HepG2 (cell line): ENCODE results near the gene EEFSEC. TPM values are rescaled to one million over a fixed set of nuclear protein-coding genes. Genes with fewer than 3 reads are reported as not detected.

Experiments
- ARNTL ChIP-seq: sonication (generic); formaldehyde crosslinking; IDR thresholded peaks from 2 replicates; pipeline ENCODE4 v1.4.0; 2020; ENCODE audit warnings: mild to moderate bottlenecking, missing genetic modification reagents
- CC2D1A ChIP-seq: sonication (generic); formaldehyde crosslinking; IDR thresholded peaks from 2 replicates; pipeline ENCODE4 v1.8.1; 2023; ENCODE audit warnings: mild to moderate bottlenecking, missing genetic modification reagents
- GPN1 ChIP-seq: sonication (generic); formaldehyde crosslinking; IDR thresholded peaks from 2 replicates; pipeline ENCODE4 v1.5.1; 2020; ENCODE audit warnings: missing genetic modification reagents, borderline replicate concordance
- NFATC3 ChIP-seq: sonication (generic); formaldehyde crosslinking; IDR thresholded peaks from 2 replicates; pipeline ENCODE4 v1.5.1; 2020; ENCODE audit warnings: mild to moderate bottlenecking, missing genetic modification reagents
- SOX5 ChIP-seq: IDR thresholded peaks from 2 replicates; pipeline ENCODE4 v1.6.1; 2016; ENCODE audit warnings: borderline replicate concordance
- ZBTB38 ChIP-seq: sonication (generic); formaldehyde crosslinking; IDR thresholded peaks from 2 replicates; pipeline ENCODE4 v1.5.1; 2020; ENCODE audit warnings: mild to moderate bottlenecking, missing genetic modification reagents
- ZNF207 ChIP-seq: fragments of 450-650 bp; IDR thresholded peaks from 2 replicates; pipeline ENCODE4 v1.6.1; 2016; ENCODE audit warnings: antibody characterized with exemption, borderline replicate concordance
- ZNF256 ChIP-seq: sonication (generic); formaldehyde crosslinking; conservative IDR thresholded peaks from 2 replicates; pipeline ENCODE4 v1.4.0; 2020; ENCODE audit warnings: missing genetic modification reagents
- ZNF530 ChIP-seq: sonication (generic); formaldehyde crosslinking; IDR thresholded peaks from 2 replicates; pipeline ENCODE4 v1.5.0; 2020; ENCODE audit warnings: low read depth, mild to moderate bottlenecking, missing genetic modification reagents
- ZNF670 ChIP-seq: sonication (generic); formaldehyde crosslinking; IDR thresholded peaks from 2 replicates; pipeline ENCODE4 v1.8.0; 2022; ENCODE audit warnings: mild to moderate bottlenecking, missing genetic modification reagents, borderline replicate concordance
- polyA plus RNA-seq, 8 experiments: library from polyadenylated mRNA; depleted of rRNA in 3 of 8; stranded (reverse) in 7 of 8; unstranded in 1 of 8; fragments of >200 nt; fragmentation: Illumina TruSeq in 4 of 8; extraction: Trizol in 4 of 8; gene quantifications; 2 replicates each; pipeline versions ENCODE4 v1.2.1 to v1.2.3, GENCODE V29; 2011 to 2016; ENCODE audit warnings: low read depth in 4 of 8, missing spikeins in 1 of 8, mixed read lengths in 1 of 8; ENCODE audit not compliant: insufficient read depth in 1 of 8
- total RNA-seq, 5 experiments: library from RNA; depleted of rRNA; stranded (reverse); fragments of >200 nt; fragmentation: Illumina TruSeq; extraction: Trizol; gene quantifications; 2 replicates each; pipeline ENCODE4 v1.2.3, GENCODE V29; 2016; ENCODE audit warnings: low read depth in 1 of 5
- TF ChIP-seq, protein P1 (sequence below): sonication (generic); formaldehyde crosslinking; IDR thresholded peaks from 2 replicates; pipeline ENCODE4 v1.4.0; 2020; ENCODE audit warnings: missing genetic modification reagents
- TF ChIP-seq, protein P2 (sequence below): IDR thresholded peaks from 2 replicates; pipeline ENCODE4 v1.6.1; 2016; ENCODE audit warnings: low read depth
- TF ChIP-seq, protein P3 (sequence below): sonication (generic); formaldehyde crosslinking; IDR thresholded peaks from 2 replicates; pipeline ENCODE4 v1.9.0; 2021; ENCODE audit warnings: missing genetic modification reagents, borderline replicate concordance
- TF ChIP-seq, protein P4 (sequence below): sonication (generic); formaldehyde crosslinking; IDR thresholded peaks from 2 replicates; pipeline ENCODE4 v1.8.1; 2023; ENCODE audit warnings: mild to moderate bottlenecking, missing genetic modification reagents
- TF ChIP-seq, protein P5 (sequence below): sonication (generic); formaldehyde crosslinking; IDR thresholded peaks from 2 replicates; pipeline ENCODE4 v1.5.1; 2020; ENCODE audit warnings: missing genetic modification reagents, mild to moderate bottlenecking, borderline replicate concordance

Gene EEFSEC
- total and polyA plus RNA-seq, 2 of the 13 experiments (the other 11 are each of a cell fraction or from before 2014, with no cell fraction given), result 6.4 to 24.2 TPM

DNA sequence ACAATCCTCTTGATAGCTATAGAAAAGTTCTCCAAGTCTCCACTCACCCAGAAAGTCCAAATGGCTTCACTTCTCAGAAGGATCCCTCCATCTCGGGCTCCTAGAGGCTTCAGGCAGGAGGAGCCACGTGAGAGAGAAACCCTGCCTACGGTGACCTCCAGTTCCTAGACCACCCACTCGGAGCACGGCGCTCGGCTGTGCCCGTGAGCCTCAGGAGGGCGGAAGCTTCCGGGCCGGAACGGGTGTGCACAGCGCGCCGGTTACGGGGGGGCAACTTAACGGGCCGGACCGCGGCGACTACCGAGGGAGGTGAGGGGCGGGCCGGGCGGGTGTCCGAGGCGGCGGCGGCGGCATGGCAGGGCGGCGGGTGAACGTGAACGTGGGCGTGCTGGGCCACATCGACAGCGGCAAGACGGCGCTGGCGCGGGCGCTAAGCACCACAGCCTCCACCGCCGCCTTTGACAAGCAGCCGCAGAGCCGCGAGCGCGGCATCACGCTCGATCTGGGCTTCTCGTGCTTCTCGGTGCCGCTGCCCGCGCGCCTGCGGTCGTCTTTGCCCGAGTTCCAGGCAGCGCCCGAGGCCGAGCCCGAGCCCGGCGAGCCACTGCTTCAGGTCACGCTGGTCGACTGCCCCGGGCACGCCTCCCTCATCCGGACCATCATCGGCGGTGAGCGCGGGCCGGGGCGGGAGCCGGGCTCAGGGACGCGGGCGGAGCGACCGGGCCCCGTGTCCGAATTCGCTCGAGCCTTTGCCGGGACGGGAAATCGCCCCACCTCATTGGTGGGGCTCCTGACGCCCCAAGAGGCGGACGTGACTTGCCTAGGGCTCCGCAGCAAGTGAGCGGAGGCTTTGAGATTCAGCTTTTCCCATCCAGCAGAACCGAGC lies at the start of gene EEFSEC (continued):
- TF ChIP-seq, protein P1, sequence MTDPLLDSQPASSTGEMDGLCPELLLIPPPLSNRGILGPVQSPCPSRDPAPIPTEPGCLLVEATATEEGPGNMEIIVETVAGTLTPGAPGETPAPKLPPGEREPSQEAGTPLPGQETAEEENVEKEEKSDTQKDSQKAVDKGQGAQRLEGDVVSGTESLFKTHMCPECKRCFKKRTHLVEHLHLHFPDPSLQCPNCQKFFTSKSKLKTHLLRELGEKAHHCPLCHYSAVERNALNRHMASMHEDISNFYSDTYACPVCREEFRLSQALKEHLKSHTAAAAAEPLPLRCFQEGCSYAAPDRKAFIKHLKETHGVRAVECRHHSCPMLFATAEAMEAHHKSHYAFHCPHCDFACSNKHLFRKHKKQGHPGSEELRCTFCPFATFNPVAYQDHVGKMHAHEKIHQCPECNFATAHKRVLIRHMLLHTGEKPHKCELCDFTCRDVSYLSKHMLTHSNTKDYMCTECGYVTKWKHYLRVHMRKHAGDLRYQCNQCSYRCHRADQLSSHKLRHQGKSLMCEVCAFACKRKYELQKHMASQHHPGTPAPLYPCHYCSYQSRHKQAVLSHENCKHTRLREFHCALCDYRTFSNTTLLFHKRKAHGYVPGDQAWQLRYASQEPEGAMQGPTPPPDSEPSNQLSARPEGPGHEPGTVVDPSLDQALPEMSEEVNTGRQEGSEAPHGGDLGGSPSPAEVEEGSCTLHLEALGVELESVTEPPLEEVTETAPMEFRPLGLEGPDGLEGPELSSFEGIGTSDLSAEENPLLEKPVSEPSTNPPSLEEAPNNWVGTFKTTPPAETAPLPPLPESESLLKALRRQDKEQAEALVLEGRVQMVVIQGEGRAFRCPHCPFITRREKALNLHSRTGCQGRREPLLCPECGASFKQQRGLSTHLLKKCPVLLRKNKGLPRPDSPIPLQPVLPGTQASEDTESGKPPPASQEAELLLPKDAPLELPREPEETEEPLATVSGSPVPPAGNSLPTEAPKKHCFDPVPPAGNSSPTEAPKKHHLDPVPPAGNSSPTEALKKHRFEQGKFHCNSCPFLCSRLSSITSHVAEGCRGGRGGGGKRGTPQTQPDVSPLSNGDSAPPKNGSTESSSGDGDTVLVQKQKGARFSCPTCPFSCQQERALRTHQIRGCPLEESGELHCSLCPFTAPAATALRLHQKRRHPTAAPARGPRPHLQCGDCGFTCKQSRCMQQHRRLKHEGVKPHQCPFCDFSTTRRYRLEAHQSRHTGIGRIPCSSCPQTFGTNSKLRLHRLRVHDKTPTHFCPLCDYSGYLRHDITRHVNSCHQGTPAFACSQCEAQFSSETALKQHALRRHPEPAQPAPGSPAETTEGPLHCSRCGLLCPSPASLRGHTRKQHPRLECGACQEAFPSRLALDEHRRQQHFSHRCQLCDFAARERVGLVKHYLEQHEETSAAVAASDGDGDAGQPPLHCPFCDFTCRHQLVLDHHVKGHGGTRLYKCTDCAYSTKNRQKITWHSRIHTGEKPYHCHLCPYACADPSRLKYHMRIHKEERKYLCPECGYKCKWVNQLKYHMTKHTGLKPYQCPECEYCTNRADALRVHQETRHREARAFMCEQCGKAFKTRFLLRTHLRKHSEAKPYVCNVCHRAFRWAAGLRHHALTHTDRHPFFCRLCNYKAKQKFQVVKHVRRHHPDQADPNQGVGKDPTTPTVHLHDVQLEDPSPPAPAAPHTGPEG (CRISPR knock-in tag), result peak; percentile 84
- TF ChIP-seq, protein P2, sequence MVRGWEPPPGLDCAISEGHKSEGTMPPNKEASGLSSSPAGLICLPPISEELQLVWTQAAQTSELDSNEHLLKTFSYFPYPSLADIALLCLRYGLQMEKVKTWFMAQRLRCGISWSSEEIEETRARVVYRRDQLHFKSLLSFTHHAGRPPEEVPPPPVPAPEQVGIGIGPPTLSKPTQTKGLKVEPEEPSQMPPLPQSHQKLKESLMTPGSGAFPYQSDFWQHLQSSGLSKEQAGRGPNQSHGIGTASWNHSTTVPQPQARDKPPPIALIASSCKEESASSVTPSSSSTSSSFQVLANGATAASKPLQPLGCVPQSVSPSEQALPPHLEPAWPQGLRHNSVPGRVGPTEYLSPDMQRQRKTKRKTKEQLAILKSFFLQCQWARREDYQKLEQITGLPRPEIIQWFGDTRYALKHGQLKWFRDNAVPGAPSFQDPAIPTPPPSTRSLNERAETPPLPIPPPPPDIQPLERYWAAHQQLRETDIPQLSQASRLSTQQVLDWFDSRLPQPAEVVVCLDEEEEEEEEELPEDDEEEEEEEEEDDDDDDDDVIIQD, result peak; percentile 75; the same call in 1 of the 2 replicates
- TF ChIP-seq ARNTL (CRISPR knock-in tag) (peak; percentile 68), ZNF256 (CRISPR knock-in tag) (no peak), SOX5 (CRISPR knock-in tag) (peak; percentile 48; the same call in 1 of the 2 replicates), NFATC3 (CRISPR knock-in tag) (0 out of 2 replicates have a peak, but pooled peaks have one; percentile 16), ZNF670 (CRISPR knock-in tag) (peak; percentile 62; the same call in 1 of the 2 replicates), ZBTB38 (CRISPR knock-in tag) (peak; percentile 94), ZNF207 (no peak), ZNF530 (CRISPR knock-in tag) (no peak), CC2D1A (CRISPR knock-in tag) (no peak), GPN1 (0 out of 2 replicates have a peak, but pooled peaks have one; percentile 56)
- TF ChIP-seq, protein P3, sequence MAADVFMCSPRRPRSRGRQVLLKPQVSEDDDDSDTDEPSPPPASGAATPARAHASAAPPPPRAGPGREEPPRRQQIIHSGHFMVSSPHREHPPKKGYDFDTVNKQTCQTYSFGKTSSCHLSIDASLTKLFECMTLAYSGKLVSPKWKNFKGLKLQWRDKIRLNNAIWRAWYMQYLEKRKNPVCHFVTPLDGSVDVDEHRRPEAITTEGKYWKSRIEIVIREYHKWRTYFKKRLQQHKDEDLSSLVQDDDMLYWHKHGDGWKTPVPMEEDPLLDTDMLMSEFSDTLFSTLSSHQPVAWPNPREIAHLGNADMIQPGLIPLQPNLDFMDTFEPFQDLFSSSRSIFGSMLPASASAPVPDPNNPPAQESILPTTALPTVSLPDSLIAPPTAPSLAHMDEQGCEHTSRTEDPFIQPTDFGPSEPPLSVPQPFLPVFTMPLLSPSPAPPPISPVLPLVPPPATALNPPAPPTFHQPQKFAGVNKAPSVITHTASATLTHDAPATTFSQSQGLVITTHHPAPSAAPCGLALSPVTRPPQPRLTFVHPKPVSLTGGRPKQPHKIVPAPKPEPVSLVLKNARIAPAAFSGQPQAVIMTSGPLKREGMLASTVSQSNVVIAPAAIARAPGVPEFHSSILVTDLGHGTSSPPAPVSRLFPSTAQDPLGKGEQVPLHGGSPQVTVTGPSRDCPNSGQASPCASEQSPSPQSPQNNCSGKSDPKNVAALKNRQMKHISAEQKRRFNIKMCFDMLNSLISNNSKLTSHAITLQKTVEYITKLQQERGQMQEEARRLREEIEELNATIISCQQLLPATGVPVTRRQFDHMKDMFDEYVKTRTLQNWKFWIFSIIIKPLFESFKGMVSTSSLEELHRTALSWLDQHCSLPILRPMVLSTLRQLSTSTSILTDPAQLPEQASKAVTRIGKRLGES, result no peak; the same call in 1 of the 2 replicates
- TF ChIP-seq, protein P4, sequence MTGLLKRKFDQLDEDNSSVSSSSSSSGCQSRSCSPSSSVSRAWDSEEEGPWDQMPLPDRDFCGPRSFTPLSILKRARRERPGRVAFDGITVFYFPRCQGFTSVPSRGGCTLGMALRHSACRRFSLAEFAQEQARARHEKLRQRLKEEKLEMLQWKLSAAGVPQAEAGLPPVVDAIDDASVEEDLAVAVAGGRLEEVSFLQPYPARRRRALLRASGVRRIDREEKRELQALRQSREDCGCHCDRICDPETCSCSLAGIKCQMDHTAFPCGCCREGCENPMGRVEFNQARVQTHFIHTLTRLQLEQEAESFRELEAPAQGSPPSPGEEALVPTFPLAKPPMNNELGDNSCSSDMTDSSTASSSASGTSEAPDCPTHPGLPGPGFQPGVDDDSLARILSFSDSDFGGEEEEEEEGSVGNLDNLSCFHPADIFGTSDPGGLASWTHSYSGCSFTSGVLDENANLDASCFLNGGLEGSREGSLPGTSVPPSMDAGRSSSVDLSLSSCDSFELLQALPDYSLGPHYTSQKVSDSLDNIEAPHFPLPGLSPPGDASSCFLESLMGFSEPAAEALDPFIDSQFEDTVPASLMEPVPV, result peak; percentile 97
- TF ChIP-seq, protein P5, sequence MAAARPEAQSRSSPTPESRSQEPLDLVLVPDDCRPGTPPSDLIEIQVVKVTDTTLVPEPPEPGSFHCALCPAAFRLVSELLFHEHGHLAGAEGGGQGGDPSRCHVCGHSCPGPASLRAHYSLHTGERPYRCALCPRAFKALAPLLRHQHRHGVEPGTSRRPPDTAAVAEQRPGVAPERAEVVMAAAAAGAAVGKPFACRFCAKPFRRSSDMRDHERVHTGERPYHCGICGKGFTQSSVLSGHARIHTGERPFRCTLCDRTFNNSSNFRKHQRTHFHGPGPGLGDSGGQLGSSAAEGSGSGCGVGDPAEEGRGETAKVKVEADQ, result peak; percentile 96; the same call in 1 of the 2 replicates
